K562 (cell line): ENCODE results near the gene CARD11. TPM values are rescaled to one million over a fixed set of nuclear protein-coding genes. Genes with fewer than 3 reads are reported as not detected.

Experiments
- ATAC-seq: fragments of 200-7000 bp; cut with Tn5 transposase; 3 replicates; pipeline ENCODE4 v1.9.1; 2020; ENCODE audit warnings: moderate library complexity
- BruUV-seq: library from RNA; stranded (reverse); fragments of 400-500 nt; replicated peaks from 2 replicates; lab custom pipeline; 2021; lab: Mats Ljungman, UMichigan
- CTCF ChIA-PET: fragments of 300-600 bp; formaldehyde crosslinking; extraction: SDS; loops from one replicate; lab custom pipeline; 2021; ENCODE audit warnings: low intra/inter-chr PET ratio; lab: Yijun Ruan, JAX
- POLR2A ChIA-PET: fragments of 300-600, 350-650 bp; sonication (Branson Sonifier 250); formaldehyde crosslinking; extraction: SDS; loops from one replicate; lab custom pipeline; 2021; ENCODE audit warnings: antibody characterized with exemption, inconsistent platforms; lab: Yijun Ruan, JAX
- DNase-seq, 4 experiments: peaks; one replicate each; pipeline versions ENCODE4 v3.0.0 to v3.0.0-alpha.2; 2011 to 2018; ENCODE audit warnings: low spot score in 3 of 4, mixed read lengths in 3 of 4; ENCODE audit errors: extremely low read depth in 1 of 4
- FAIRE-seq: peaks from 2 replicates; lab custom pipeline; 2011; peaks lifted over from hg19 to GRCh38; lab: Jason Lieb, UNC
- H2AFZ ChIP-seq: 2 replicates; pipeline ENCODE4 v1.6.0; 2011; ENCODE audit warnings: low read depth, low read length, control low read depth, inconsistent platforms
- H3K27ac ChIP-seq: fragments of 200-600 bp; 3 replicates; pipeline ENCODE4 v1.8.0; 2011; ENCODE audit warnings: low read depth, mild to moderate bottlenecking, control low read depth, inconsistent platforms, low read length, moderate library complexity, mixed read lengths; ENCODE audit errors: extremely low read depth
- H3K27me3 ChIP-seq, 2 experiments: fragments of 300-600 bp in 1 of 2; 2 replicates in 1 of 2; 3 replicates in 1 of 2; pipeline versions ENCODE4 v1.6.0 to v1.8.0; 2011; ENCODE audit warnings: inconsistent platforms in 2 of 2, low read length in 2 of 2, mild to moderate bottlenecking in 1 of 2, mixed read lengths in 1 of 2, moderate library complexity in 1 of 2; ENCODE audit not compliant: control insufficient read depth in 2 of 2, insufficient read depth in 2 of 2
- H3K36me3 ChIP-seq: fragments of 300-600 bp; 3 replicates; pipeline ENCODE4 v1.8.0; 2011; ENCODE audit warnings: mild to moderate bottlenecking, low read length, inconsistent platforms; ENCODE audit not compliant: control insufficient read depth, insufficient read depth
- H3K4me1 ChIP-seq, 2 experiments: fragments of 200-600 bp in 1 of 2; replicated peaks in 1 of 2; 2 replicates in 1 of 2; 3 replicates in 1 of 2; pipeline versions ENCODE4 v1.5.1 to v1.8.0; 2011; ENCODE audit warnings: inconsistent platforms in 2 of 2, low read length in 2 of 2, mild to moderate bottlenecking in 1 of 2, mixed read lengths in 1 of 2, moderate library complexity in 1 of 2; ENCODE audit not compliant: control insufficient read depth in 2 of 2, insufficient read depth in 2 of 2
- H3K4me2 ChIP-seq: 2 replicates; pipeline ENCODE4 v1.6.1; 2011; ENCODE audit warnings: low read length, control low read depth, inconsistent platforms, mixed read lengths; ENCODE audit not compliant: insufficient read depth
- H3K4me3 ChIP-seq: fragments of 200-600 bp; sonication (generic), shearing (Covaris generic); 2 replicates; pipeline ENCODE4 v1.5.1; 2016; ENCODE audit warnings: control low read depth, inconsistent platforms
- H3K79me2 ChIP-seq: fragments of 200-600 bp; 3 replicates; pipeline ENCODE4 v1.8.0; 2011; ENCODE audit warnings: low read length, inconsistent platforms; ENCODE audit not compliant: control insufficient read depth, insufficient read depth
- H3K9ac ChIP-seq, 2 experiments: 2 replicates each; pipeline versions ENCODE4 v1.6.0 to v1.6.1; 2011; ENCODE audit warnings: low read depth in 2 of 2, low read length in 2 of 2, control low read depth in 1 of 2, inconsistent platforms in 1 of 2, mild to moderate bottlenecking in 1 of 2, mixed read lengths in 1 of 2; ENCODE audit not compliant: insufficient read depth in 1 of 2
- H3K9me1 ChIP-seq: one replicate; pipeline ENCODE4 v1.6.0; 2011; ENCODE audit warnings: inconsistent platforms, mild to moderate bottlenecking, low read length, moderate library complexity; ENCODE audit not compliant: control insufficient read depth, insufficient read depth
- H3K9me3 ChIP-seq: replicated peaks from 2 replicates; pipeline ENCODE4 v1.5.1; 2011; ENCODE audit warnings: low read depth, low read length, inconsistent platforms; ENCODE audit not compliant: control insufficient read depth, insufficient read depth
- H4K20me1 ChIP-seq: replicated peaks from 2 replicates; pipeline ENCODE4 v1.6.1; 2011; ENCODE audit warnings: low read length, inconsistent platforms, mixed read lengths; ENCODE audit not compliant: control insufficient read depth, insufficient read depth
- CBX1 ChIP-seq: sonication (generic); IDR thresholded peaks from 2 replicates; pipeline ENCODE4 v1.6.1; 2016; ENCODE audit warnings: antibody characterized with exemption, low read depth, mild to moderate bottlenecking
- KHSRP ChIP-seq: fragments of 450-650 bp; IDR thresholded peaks from 2 replicates; pipeline ENCODE4 v1.6.1; 2017
- LEF1 ChIP-seq: fragments of 450-650 bp; IDR thresholded peaks from 2 replicates; pipeline ENCODE4 v1.6.1; 2016; ENCODE audit warnings: mild to moderate bottlenecking
- NELFE ChIP-seq: IDR thresholded peaks from 2 replicates; pipeline ENCODE4 v1.6.1; 2011; ENCODE audit warnings: mild to moderate bottlenecking; ENCODE audit not compliant: insufficient read depth, insufficient read length
- NFE2 ChIP-seq: IDR thresholded peaks from 2 replicates; pipeline ENCODE4 v1.6.1; 2014; ENCODE audit warnings: antibody characterized with exemption, low read depth
- POLR3G ChIP-seq: IDR thresholded peaks from 2 replicates; pipeline ENCODE4 v1.6.1; 2011; ENCODE audit not compliant: insufficient read length, insufficient replicate concordance; ENCODE audit errors: extremely low read depth
- RHOXF2B ChIP-seq: fragments of 250-450 bp; sonication (Bioruptor Pico); conservative IDR thresholded peaks from 2 replicates; pipeline ENCODE4 v1.5.1; 2021
- TARDBP ChIP-seq: fragments of 450-650 bp; IDR thresholded peaks from 2 replicates; pipeline ENCODE4 v1.6.1; 2016
- TCFL5 ChIP-seq: fragments of 250-450 bp; sonication (Bioruptor Pico); conservative IDR thresholded peaks from 2 replicates; pipeline ENCODE4 v1.6.1; 2021; ENCODE audit warnings: mild to moderate bottlenecking, moderate library complexity, matching md5 sums
- TRIM28 ChIP-seq: fragments of 450-650 bp; IDR thresholded peaks from 2 replicates; pipeline ENCODE4 v1.6.1; 2017
- U2AF2 ChIP-seq: fragments of 200-400 bp; formaldehyde crosslinking; optimal IDR thresholded peaks from 2 replicates; pipeline ENCODE3; 2017; ENCODE audit warnings: low read depth, mild to moderate bottlenecking, low read length
- ZBTB8A ChIP-seq: fragments of 450-650 bp; IDR thresholded peaks from 2 replicates; pipeline ENCODE4 v1.6.1; 2018; ENCODE audit warnings: mild to moderate bottlenecking, moderate library complexity; ENCODE audit not compliant: partially characterized antibody
- ZNF655 ChIP-seq: fragments of 250-450 bp; sonication (Bioruptor Pico); IDR thresholded peaks from 2 replicates; pipeline ENCODE4 v1.5.0; 2021
- ZNF668 ChIP-seq: fragments of 250-450 bp; sonication (Bioruptor Pico); IDR thresholded peaks from 2 replicates; pipeline ENCODE4 v1.8.0; 2022; ENCODE audit warnings: mild to moderate bottlenecking, inconsistent platforms
- WGBS: fragments of 100-300 bp; shearing (Covaris generic); methylation state at CpG from one replicate; pipeline ENCODE4 v1.1.6; 2016; ENCODE audit warnings: low coverage, mixed read lengths; ENCODE audit not compliant: insufficient coverage; ENCODE audit errors: missing lambda C conversion rate; 5-methylcytosine and 5-hydroxymethylcytosine counted together
- in situ Hi-C: fragments of 300-500 bp; cut with MboI; formaldehyde crosslinking; loops from 4 replicates; pipeline ENCODE4 v1.15.0; 2018; ENCODE audit warnings: inconsistent platforms, mixed read lengths
- intact Hi-C: fragments of 100-400 bp; cut with micrococcal nuclease; formaldehyde crosslinking; loops from 2 replicates; pipeline ENCODE4 v1.14.2; 2022
- polyA plus RNA-seq, 8 experiments: library from polyadenylated mRNA; depleted of rRNA in 4 of 8; stranded (reverse) in 5 of 8; unstranded in 3 of 8; fragments of >200 nt; fragmentation: Nextera tagmentation in 2 of 8; fragmentation: Illumina TruSeq in 1 of 8; extraction: Ambion mirVana in 2 of 8; extraction: Trizol in 1 of 8; gene quantifications; 2 replicates each; pipeline versions ENCODE4 v1.2.1 to v1.2.3, GENCODE V29; 2011 to 2014; ENCODE audit warnings: inconsistent platforms in 1 of 8, missing spikeins in 1 of 8
- total RNA-seq, 7 experiments: library from RNA; depleted of rRNA in 6 of 7; stranded (reverse); fragments of >200 nt in 6 of 7; fragmentation: Illumina TruSeq in 2 of 7; extraction: Trizol in 2 of 7; gene quantifications; 2 replicates each; pipeline versions ENCODE4 v1.2.1 to v1.2.3, GENCODE V29; 2011 to 2021; ENCODE audit warnings: low replicate concordance in 1 of 7
- TF ChIP-seq, protein P1 (sequence below): fragments of 200-800 bp; sonication (Bioruptor generic); IDR thresholded peaks from 2 replicates; pipeline ENCODE4 v1.6.1; 2017; ENCODE audit warnings: missing genetic modification characterization, missing compliant biosample characterization
- TF ChIP-seq, protein P2 (sequence below): fragments of 450-650 bp; IDR thresholded peaks from 2 replicates; pipeline ENCODE4 v1.6.1; 2018; ENCODE audit not compliant: partially characterized antibody
- TF ChIP-seq, protein P3 (sequence below): sonication (generic); formaldehyde crosslinking; IDR thresholded peaks from 2 replicates; pipeline ENCODE4 v1.8.1; 2023; ENCODE audit warnings: mild to moderate bottlenecking, missing genetic modification reagents

CARD11 gene
- total and polyA plus RNA-seq, 9 of the 15 experiments (the other 6 are each of a cell fraction or from before 2014, with no cell fraction given): 0.07 to 12.8 (median 5.7) TPM

GRCh38 chr7:3076163-3076562 lies 32.5 kb upstream of the CARD11 start:
- no peak overlapping the region for H3K4me2 ChIP-seq
- no peak overlapping the region for H3K9ac ChIP-seq
- FAIRE-seq (no peak), DNase-seq (no peak), ATAC-seq (no peak)
- H4K20me1 ChIP-seq: no peaks in the 10 kb centered on the region
- intact Hi-C loops (no loop called here), in situ Hi-C loops (no loop called here)
- no peaks in the 10 kb centered on the region for H3K9me3 ChIP-seq
- CTCF ChIA-PET: no interaction called here
- no peak overlapping the region for H3K4me3 ChIP-seq
- H3K9me1 ChIP-seq: no peaks in the 10 kb centered on the region
- no TSS peak for BruUV-seq
- no peaks in the 10 kb centered on the region for H3K36me3 ChIP-seq
- no peak overlapping the region for H3K27ac ChIP-seq
- POLR2A ChIA-PET: interaction anchor here (0.6 kb wide), 1 partner anchor 26 kb away, joined by 4 read pairs; no protein-coding TSS in a partner anchor
- peaks cover 3 to 34% of the 10 kb centered on the region in 2 experiments; a peak in 4 of 5 replicates for H3K27me3 ChIP-seq
- TF ChIP-seq ZNF668 (CRISPR knock-in tag) (no peak), U2AF2 (no peak), CBX1 (no peak), KHSRP (no peak), TRIM28 (no peak), NELFE (no peak), TARDBP (no peak), LEF1 (no peak), RHOXF2B (CRISPR knock-in tag) (no peak), NFE2 (no peak), ZNF655 (CRISPR knock-in tag) (no peak), TCFL5 (CRISPR knock-in tag) (no peak), POLR3G (no peak), ZBTB8A (no peak)
- TF ChIP-seq, protein P1, sequence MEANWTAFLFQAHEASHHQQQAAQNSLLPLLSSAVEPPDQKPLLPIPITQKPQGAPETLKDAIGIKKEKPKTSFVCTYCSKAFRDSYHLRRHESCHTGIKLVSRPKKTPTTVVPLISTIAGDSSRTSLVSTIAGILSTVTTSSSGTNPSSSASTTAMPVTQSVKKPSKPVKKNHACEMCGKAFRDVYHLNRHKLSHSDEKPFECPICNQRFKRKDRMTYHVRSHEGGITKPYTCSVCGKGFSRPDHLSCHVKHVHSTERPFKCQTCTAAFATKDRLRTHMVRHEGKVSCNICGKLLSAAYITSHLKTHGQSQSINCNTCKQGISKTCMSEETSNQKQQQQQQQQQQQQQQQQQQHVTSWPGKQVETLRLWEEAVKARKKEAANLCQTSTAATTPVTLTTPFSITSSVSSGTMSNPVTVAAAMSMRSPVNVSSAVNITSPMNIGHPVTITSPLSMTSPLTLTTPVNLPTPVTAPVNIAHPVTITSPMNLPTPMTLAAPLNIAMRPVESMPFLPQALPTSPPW (CRISPR knock-in tag): no peak
- TF ChIP-seq, protein P2, sequence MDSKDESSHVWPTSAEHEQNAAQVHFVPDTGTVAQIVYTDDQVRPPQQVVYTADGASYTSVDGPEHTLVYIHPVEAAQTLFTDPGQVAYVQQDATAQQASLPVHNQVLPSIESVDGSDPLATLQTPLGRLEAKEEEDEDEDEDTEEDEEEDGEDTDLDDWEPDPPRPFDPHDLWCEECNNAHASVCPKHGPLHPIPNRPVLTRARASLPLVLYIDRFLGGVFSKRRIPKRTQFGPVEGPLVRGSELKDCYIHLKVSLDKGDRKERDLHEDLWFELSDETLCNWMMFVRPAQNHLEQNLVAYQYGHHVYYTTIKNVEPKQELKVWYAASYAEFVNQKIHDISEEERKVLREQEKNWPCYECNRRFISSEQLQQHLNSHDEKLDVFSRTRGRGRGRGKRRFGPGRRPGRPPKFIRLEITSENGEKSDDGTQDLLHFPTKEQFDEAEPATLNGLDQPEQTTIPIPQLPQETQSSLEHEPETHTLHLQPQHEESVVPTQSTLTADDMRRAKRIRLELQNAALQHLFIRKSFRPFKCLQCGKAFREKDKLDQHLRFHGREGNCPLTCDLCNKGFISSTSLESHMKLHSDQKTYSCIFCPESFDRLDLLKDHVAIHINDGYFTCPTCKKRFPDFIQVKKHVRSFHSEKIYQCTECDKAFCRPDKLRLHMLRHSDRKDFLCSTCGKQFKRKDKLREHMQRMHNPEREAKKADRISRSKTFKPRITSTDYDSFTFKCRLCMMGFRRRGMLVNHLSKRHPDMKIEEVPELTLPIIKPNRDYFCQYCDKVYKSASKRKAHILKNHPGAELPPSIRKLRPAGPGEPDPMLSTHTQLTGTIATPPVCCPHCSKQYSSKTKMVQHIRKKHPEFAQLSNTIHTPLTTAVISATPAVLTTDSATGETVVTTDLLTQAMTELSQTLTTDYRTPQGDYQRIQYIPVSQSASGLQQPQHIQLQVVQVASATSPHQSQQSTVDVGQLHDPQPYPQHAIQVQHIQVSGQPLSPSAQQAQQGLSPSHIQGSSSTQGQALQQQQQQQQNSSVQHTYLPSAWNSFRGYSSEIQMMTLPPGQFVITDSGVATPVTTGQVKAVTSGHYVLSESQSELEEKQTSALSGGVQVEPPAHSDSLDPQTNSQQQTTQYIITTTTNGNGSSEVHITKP: no peak
- TF ChIP-seq, protein P3, sequence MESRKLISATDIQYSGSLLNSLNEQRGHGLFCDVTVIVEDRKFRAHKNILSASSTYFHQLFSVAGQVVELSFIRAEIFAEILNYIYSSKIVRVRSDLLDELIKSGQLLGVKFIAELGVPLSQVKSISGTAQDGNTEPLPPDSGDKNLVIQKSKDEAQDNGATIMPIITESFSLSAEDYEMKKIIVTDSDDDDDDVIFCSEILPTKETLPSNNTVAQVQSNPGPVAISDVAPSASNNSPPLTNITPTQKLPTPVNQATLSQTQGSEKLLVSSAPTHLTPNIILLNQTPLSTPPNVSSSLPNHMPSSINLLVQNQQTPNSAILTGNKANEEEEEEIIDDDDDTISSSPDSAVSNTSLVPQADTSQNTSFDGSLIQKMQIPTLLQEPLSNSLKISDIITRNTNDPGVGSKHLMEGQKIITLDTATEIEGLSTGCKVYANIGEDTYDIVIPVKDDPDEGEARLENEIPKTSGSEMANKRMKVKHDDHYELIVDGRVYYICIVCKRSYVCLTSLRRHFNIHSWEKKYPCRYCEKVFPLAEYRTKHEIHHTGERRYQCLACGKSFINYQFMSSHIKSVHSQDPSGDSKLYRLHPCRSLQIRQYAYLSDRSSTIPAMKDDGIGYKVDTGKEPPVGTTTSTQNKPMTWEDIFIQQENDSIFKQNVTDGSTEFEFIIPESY (CRISPR knock-in tag): no peak
- 3% methylated on average over 3 of the region's 3 CpGs for WGBS
- H2AFZ ChIP-seq: no peak overlapping the region
- no peaks in the 10 kb centered on the region for H3K79me2 ChIP-seq
- H3K4me1 ChIP-seq: no peaks in the 10 kb centered on the region
